Measurements from ENCODE around the gene CYTL1.

DNA sequence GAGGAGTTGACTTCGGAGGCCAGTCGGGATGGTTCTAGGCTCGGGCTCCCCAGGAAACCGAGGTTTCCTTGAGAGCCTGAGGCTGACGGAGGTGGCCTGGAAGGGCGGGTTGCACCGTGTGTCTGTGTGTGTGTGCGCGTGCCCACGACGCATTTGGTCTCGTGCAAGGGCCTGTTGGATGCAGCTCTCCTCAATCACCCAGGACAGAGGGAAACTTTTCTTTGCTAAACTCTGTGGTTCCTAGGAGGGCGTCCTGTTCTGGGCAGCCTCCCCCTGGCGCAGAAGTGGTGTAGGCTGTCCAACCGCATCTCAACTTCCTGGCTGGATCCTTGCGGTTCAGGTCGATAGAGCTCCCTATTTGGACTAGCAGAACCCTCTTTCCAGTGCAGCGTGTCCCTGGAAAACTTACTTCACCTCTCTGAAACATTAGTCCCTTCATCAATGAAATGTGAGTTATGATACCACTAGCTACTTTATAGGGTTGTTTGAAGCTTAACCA, 33.0 kb upstream of the CYTL1 start:
- no peak for TF ChIP-seq POLR2A (IDR thresholded peaks at IDR 0.05)
- TF ChIP-seq, protein P1, sequence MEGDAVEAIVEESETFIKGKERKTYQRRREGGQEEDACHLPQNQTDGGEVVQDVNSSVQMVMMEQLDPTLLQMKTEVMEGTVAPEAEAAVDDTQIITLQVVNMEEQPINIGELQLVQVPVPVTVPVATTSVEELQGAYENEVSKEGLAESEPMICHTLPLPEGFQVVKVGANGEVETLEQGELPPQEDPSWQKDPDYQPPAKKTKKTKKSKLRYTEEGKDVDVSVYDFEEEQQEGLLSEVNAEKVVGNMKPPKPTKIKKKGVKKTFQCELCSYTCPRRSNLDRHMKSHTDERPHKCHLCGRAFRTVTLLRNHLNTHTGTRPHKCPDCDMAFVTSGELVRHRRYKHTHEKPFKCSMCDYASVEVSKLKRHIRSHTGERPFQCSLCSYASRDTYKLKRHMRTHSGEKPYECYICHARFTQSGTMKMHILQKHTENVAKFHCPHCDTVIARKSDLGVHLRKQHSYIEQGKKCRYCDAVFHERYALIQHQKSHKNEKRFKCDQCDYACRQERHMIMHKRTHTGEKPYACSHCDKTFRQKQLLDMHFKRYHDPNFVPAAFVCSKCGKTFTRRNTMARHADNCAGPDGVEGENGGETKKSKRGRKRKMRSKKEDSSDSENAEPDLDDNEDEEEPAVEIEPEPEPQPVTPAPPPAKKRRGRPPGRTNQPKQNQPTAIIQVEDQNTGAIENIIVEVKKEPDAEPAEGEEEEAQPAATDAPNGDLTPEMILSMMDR (IDR thresholded peaks at IDR 0.05) = no peak

All from uterus (tissue), 2 donors.